Measurements from ENCODE around the gene GLIS2.
A peak's percentile ranks its signal among the peaks of the same experiment; 100 is the strongest.

The GLIS2 gene

DNA sequence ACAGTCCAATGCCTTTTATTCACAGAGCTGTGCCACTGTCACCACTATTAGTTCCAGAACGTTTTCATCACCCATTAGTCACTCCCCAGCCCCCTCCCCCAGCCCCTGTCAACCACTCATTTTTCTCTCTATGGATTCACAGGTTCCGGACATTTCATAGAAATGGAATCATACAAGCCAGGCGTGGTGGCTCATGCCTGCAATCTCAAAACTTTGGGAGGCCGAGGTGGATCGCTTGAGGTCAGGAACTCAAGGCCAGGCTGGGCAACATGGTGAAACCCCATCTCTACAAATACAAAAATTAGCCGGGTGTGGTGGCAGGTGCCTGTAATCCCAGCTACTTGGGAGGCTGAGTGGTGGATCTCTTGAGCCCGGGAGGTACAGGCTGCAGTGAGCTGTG is 36.0 kb downstream of the GLIS2 start:
- TF ChIP-seq ZFX (IDR thresholded peaks at IDR 0.05; ENCODE audit: borderline replicate concordance), result no peak
- TF ChIP-seq, protein P1, sequence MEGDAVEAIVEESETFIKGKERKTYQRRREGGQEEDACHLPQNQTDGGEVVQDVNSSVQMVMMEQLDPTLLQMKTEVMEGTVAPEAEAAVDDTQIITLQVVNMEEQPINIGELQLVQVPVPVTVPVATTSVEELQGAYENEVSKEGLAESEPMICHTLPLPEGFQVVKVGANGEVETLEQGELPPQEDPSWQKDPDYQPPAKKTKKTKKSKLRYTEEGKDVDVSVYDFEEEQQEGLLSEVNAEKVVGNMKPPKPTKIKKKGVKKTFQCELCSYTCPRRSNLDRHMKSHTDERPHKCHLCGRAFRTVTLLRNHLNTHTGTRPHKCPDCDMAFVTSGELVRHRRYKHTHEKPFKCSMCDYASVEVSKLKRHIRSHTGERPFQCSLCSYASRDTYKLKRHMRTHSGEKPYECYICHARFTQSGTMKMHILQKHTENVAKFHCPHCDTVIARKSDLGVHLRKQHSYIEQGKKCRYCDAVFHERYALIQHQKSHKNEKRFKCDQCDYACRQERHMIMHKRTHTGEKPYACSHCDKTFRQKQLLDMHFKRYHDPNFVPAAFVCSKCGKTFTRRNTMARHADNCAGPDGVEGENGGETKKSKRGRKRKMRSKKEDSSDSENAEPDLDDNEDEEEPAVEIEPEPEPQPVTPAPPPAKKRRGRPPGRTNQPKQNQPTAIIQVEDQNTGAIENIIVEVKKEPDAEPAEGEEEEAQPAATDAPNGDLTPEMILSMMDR (IDR thresholded peaks at IDR 0.05), result no peak
- no peak overlapping the region for H3K27ac ChIP-seq

DNA sequence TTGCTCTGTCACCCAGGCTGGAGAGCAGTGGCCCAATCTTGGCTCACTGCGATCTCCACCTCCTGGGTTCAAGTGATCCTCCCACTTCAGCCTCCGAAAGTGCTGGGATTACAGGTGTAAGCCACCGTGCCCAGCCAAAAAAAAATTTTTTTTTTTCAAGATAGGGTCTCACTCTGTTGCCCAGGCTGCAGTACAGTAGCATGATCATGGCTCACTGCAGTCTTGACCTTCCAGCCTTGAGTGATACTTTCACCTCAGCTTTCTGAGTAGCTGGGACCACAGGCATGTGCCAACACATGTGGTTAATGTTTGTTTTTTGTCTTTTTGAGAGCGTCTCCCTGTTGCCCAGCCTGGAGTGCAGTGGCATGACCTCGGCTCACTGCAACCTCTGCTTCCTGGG is 37.0 kb downstream of the GLIS2 start:
- H3K27ac ChIP-seq, result no peak overlapping the region
- TF ChIP-seq, protein P1 (IDR thresholded peaks at IDR 0.05), result no peak
- TF ChIP-seq ZFX (IDR thresholded peaks at IDR 0.05; ENCODE audit: borderline replicate concordance), result no peak

DNA sequence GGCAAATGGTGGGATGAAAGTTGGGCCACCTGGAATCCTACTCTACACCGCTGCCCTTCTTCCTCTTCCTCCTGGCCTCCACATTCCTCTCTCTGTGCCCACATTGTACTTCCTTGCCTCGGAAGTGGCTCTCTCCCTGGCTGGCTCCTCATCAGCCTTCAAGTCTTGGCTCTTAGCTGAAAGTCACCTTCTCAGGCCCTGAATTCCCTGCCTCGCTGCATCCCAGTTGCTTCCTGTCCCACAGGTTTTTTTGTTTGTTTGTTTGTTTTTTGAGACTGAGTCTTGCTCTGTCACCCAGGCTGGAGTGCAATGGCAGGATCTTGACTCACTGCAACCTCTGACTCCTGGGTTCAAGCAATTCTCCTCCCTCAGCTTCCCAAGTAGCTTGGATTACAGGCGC is 37.8 kb downstream of the GLIS2 start:
- H3K27ac ChIP-seq, result peak overlapping the region; percentile 17; the same call in 1 of the 2 replicates
- TF ChIP-seq ZFX (IDR thresholded peaks at IDR 0.05; ENCODE audit: borderline replicate concordance), result no peak
- TF ChIP-seq, protein P1 (IDR thresholded peaks at IDR 0.05), result no peak

DNA sequence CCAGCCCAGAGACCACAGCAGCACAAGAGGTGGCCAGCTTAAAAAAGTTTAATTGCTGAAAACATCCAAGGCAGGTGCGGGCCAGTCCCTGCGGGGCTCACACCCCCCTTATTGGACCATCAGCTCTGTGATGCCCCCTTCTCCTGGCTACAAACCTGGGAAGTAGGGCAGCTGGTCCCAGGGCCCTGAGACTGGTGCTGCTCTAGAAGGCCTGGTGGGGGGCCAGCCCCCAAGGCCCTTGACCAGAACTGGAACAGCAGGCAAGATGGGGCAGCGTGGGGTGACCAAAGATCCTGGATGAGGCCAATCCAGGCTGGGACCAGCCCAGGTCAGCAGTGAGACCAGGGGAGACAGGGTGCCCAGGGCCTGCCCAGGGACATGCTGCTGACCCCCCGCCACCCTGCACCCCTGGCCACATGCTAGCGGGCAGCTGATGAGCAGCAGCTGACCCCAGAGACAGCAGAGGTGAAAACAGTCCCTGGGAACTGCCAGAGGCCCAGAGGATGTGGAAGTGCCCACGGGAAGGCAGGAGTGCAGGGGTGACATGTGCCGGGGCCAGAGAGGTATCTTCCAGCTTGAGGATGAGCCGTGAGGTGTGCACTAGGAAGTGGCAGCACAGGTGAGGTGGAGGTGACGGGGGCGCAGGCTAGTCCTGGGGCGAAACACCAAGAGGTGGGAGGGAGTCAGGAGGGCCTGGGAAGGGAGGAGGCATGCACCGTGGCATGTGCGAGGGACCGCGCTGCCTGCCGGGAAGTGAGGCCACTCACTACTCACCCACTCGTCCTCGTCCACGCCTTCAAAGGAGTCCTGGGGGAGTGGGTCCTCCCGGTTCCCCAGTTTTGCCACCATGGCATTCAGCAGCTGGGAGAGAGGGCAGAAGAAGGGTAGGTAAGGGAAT is 38.9 kb downstream of the GLIS2 start:
- TF ChIP-seq, protein P1 (IDR thresholded peaks at IDR 0.05), result no peak
- no peak for TF ChIP-seq ZFX (IDR thresholded peaks at IDR 0.05; ENCODE audit: borderline replicate concordance)
- H3K27ac ChIP-seq, result no peak overlapping the region

DNA sequence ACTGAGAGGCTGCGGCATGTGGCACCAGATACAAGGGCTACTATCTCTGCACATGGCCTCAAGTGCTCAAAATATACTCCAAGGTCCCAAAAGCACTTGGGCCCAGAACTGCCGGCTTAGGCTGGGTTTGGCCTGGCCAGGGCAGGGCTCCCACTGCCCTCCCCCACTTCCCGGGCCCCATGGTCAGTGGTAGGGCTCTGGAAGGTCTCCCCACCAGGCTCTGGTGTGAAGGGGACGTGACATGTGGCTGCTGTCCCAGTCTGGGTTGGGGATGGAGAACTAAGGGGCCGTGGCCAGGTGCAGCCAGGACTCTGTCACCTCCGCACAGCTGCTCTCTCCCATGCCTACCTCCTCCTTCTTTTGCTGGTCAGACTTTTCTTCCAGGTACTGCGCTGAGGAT is 41.0 kb downstream of the GLIS2 start:
- H3K27ac ChIP-seq, result no peak overlapping the region
- no peak for TF ChIP-seq ZFX (IDR thresholded peaks at IDR 0.05; ENCODE audit: borderline replicate concordance)
- TF ChIP-seq, protein P1 (IDR thresholded peaks at IDR 0.05), result no peak

DNA sequence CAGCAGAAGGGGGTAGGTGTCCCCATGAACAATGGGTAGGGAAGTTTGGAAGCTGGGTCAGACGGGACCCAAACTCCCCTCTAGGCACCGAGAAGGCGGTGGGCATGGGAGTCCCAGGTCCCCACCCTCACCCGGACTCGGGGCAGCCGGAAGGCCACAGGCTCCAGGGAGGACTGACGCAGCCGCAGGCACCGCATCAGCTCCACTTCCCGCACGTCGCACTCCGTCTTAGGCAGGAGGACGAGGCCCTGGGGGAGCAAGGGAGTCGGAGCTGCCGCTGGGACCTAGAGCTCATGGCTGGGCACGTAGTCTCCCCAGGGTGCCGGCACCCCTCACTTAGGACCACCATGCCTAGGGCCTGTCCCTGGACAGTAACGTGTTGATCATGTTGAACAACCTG is 42.4 kb downstream of the GLIS2 start:
- TF ChIP-seq, protein P1 (IDR thresholded peaks at IDR 0.05), result no peak
- no peak for TF ChIP-seq ZFX (IDR thresholded peaks at IDR 0.05; ENCODE audit: borderline replicate concordance)
- no peak overlapping the region for H3K27ac ChIP-seq

DNA sequence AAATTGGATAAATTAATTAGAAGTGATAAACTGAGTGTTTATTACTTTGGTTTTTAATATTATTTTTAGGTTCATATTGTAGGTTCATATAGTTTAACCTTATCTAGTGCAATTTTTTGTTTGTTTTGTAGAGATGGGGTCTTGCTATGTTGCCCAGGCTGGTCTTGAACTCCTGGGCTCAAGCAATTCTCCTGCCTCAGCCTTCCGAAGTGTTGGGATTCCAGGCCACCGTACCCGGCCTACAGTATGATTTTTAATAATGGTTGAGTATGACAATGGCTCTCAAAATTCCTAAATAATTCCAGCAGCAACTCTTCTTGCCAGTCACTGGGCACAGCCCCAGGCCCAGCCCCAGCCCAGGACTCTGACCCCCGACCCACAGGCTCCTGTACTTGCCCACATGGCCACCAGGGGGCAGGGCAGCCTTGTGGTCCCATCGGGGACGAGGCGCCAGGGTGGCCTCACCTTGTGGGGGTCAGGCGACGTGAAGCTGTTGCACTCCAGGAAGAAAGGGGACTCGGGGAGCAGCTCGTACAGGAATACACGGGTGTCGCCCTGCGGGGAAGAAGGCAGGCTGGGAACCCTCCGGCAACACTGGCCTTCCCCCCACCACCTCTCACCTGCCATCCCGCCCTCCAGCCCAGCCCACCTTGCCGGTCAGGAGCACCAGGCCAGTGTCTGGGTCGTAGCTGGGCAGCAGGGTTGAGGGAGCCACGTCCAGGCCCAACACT is 43.1 kb downstream of the GLIS2 start:
- TF ChIP-seq, protein P1 (IDR thresholded peaks at IDR 0.05), result peak; percentile 94
- TF ChIP-seq ZFX (IDR thresholded peaks at IDR 0.05; ENCODE audit: borderline replicate concordance), result no peak
- no peak overlapping the region for H3K27ac ChIP-seq

All from 22Rv1 (cell line).